Sigmoid colon (tissue), 7 donors: ENCODE data around the gene HSPA1B. TPM values are rescaled to one million over a fixed set of nuclear protein-coding genes. Genes with fewer than 3 reads are reported as not detected.
A peak's percentile ranks its signal among the peaks of the same experiment; 100 is the strongest.
"Not testable (repeated sequence)": the region's sequence is repeated elsewhere in the genome, so short reads cannot be mapped to it uniquely, and the experiment has no call there.

Source experiments
- DNase-seq: peaks from one replicate; pipeline ENCODE4 v3.0.0-alpha.2; 2019
- H3K27ac ChIP-seq, 4 donors: fragments of 200-600 bp; sonication (generic); one replicate each; pipeline ENCODE4 v1.5.1; 2016 to 2019; ENCODE audit warnings: mild to moderate bottlenecking in 1 of 4
- H3K27me3 ChIP-seq, 3 donors: fragments of 200-600 bp; sonication (generic); one replicate each; pipeline ENCODE4 v1.5.1; 2019; ENCODE audit warnings: mild to moderate bottlenecking in 1 of 3
- H3K36me3 ChIP-seq, 4 donors: fragments of 200-600 bp; sonication (generic); one replicate each; pipeline ENCODE4 v1.5.1; 2016 to 2019
- H3K4me1 ChIP-seq, 4 donors: fragments of 200-600 bp; sonication (generic); one replicate each; pipeline ENCODE4 v1.5.1; 2017 to 2019
- H3K4me3 ChIP-seq, 4 donors: fragments of 200-600 bp; sonication (generic); one replicate each; pipeline ENCODE4 v1.5.1; 2017 to 2019; ENCODE audit warnings: mild to moderate bottlenecking in 2 of 4, moderate library complexity in 1 of 4
- H3K9me3 ChIP-seq, 4 donors: fragments of 200-600 bp in 3 of 4; sonication (generic) in 3 of 4; one replicate each; pipeline versions ENCODE4 v1.5.1 to v1.6.1; 2013 to 2019
- CTCF ChIP-seq, 4 experiments: fragments of 450-650 bp in 3 of 4; fragments of 200-600 bp in 1 of 4; IDR thresholded peaks; one replicate each; pipeline ENCODE4 v1.5.1; 2016 to 2019; ENCODE audit warnings: antibody characterized with exemption in 4 of 4, mild to moderate bottlenecking in 3 of 4, moderate library complexity in 2 of 4
- EP300 ChIP-seq, 4 donors: sonication (generic); formaldehyde crosslinking; IDR thresholded peaks; one replicate each; pipeline ENCODE4 v1.6.1; 2017; ENCODE audit warnings: antibody characterized with exemption in 4 of 4
- POLR2A ChIP-seq, 2 donors: fragments of 450-650 bp; IDR thresholded peaks; one replicate each; pipeline ENCODE4 v1.6.1; 2016; ENCODE audit warnings: antibody characterized with exemption in 2 of 2, mild to moderate bottlenecking in 2 of 2, moderate library complexity in 2 of 2
- POLR2AphosphoS5 ChIP-seq, 4 donors: sonication (generic); formaldehyde crosslinking; IDR thresholded peaks; one replicate each; pipeline ENCODE4 v1.6.1; 2017; ENCODE audit warnings: antibody characterized with exemption in 4 of 4
- WGBS, 2 donors: extraction: QIAGEN DNeasy Blood & Tissue Kit; methylation state at CpG; one replicate each; pipeline ENCODE4 v1.1.7; 2013; 5-methylcytosine and 5-hydroxymethylcytosine counted together
- intact Hi-C: fragments of 100-400 bp; cut with DNase I; formaldehyde crosslinking; loops from one replicate; pipeline ENCODE4 v1.15.1; 2023
- polyA plus RNA-seq, 3 donors: library from polyadenylated mRNA; stranded (reverse); fragments of 200-250 nt; gene quantifications; one replicate each; pipeline ENCODE4 v1.2.3, GENCODE V29; 2013
- total RNA-seq, 4 donors: library from RNA; depleted of rRNA; stranded (reverse); fragments of >200 nt; gene quantifications; one replicate each; pipeline ENCODE4 v1.1.0, GENCODE V29; 2016
- donor health status: healthy with polysubstance abuse.
- donor health status: Bipolar disorder and iron deficiency.
- donor health status: healthy.

The HSPA1B gene
- total and polyA plus RNA-seq, 7 donors, result 63.1 to 237 (median 104) TPM

- Histone ChIP-seq H3K4me3 (no peak overlapping the region), H3K27me3 (no peaks in the 10 kb centered on the region), H3K27ac (no peak overlapping the region), H3K36me3 (peaks cover 7 to 40% (median 16%) of the 10 kb centered on the region in 4 donors), H3K4me1 (peaks cover 0 to 25% (median 15%) of the 10 kb centered on the region in 4 donors), H3K9me3 (no peaks in the 10 kb centered on the region)
- 94 to 98% methylated on average over 7 of the region's 7 CpGs for WGBS, 2 donors
- intact Hi-C loops, result no loop called here
- DNase-seq, result no peak
- no peak for TF ChIP-seq POLR2A (IDR thresholded peaks at IDR 0.05)
- TF ChIP-seq EP300 (IDR thresholded peaks at IDR 0.05), result no peak
- no peak for TF ChIP-seq POLR2AphosphoS5 (IDR thresholded peaks at IDR 0.05)
- no peak for TF ChIP-seq CTCF (IDR thresholded peaks at IDR 0.05)
These were observed 33.6 kb downstream of the HSPA1B start for GRCh38 chr6:31861150-31861549.

GRCh38 chr6:31861919-31862343 lies 34.4 kb downstream of the HSPA1B start:
- Histone ChIP-seq H3K9me3 (no peaks in the 10 kb centered on the region), H3K27ac (peak overlapping the region; percentile 83 to 89 (median 87)), H3K36me3 (peaks cover 7 to 38% (median 16%) of the 10 kb centered on the region in 4 donors), H3K4me3 (peak overlapping the region; percentile 60 to 74 (median 68)), H3K4me1 (peaks cover 0 to 25% (median 15%) of the 10 kb centered on the region in 4 donors), H3K27me3 (no peaks in the 10 kb centered on the region)
- DNase-seq, result no peak
- intact Hi-C loops, result loop anchor here (1.0 to 2.0 kb wide), 2 partner anchors 28 to 41 kb away; partner anchors contain the start of gene ZBTB12
- no peak for TF ChIP-seq POLR2A (IDR thresholded peaks at IDR 0.05)
- TF ChIP-seq CTCF (IDR thresholded peaks at IDR 0.05), result no peak
- TF ChIP-seq EP300 (IDR thresholded peaks at IDR 0.05), result no peak
- TF ChIP-seq POLR2AphosphoS5 (IDR thresholded peaks at IDR 0.05), result no peak
- 52 to 56% methylated on average over 17 of the region's 17 CpGs for WGBS, 2 donors

GRCh38 chr6:31862344-31863235 lies 35.1 kb downstream of the HSPA1B start, which contains the start of gene NEU1:
Gene NEU1, minus strand, starts transcription at chr6:31862821. Its CDS starts 45 bp downstream, at chr6:31862776.
- H3K27ac ChIP-seq, result peak within 1 kb of the TSS; percentile 84 to 89 (median 88)
- H3K27me3 ChIP-seq, result no peaks in the 10 kb centered on the region
- H3K36me3 ChIP-seq, result peaks cover 7 to 31% (median 16%) of the 10 kb centered on the region in 4 donors
- peaks cover 0 to 25% (median 15%) of the 10 kb centered on the region in 4 donors for H3K4me1 ChIP-seq
- TF ChIP-seq POLR2A (IDR thresholded peaks at IDR 0.05), result peak; percentile 97
- TF ChIP-seq EP300 (IDR thresholded peaks at IDR 0.05), result peak in 2 of 4 donors; percentile 7 to 61
- TF ChIP-seq CTCF (IDR thresholded peaks at IDR 0.05), result no peak
- peak; percentile 98 to 99 (median 98) for TF ChIP-seq POLR2AphosphoS5 (IDR thresholded peaks at IDR 0.05)
- 1% methylated on average over 64 of the region's 64 CpGs for WGBS, 2 donors
- H3K9me3 ChIP-seq, result no peaks in the 10 kb centered on the region
- intact Hi-C loops, result loop anchor here (1.0 to 2.0 kb wide), 2 partner anchors 28 to 40 kb away; partner anchors contain the start of gene ZBTB12
- peak within 1 kb of the TSS; percentile 60 to 74 (median 68) for H3K4me3 ChIP-seq
- peak; percentile 100 for DNase-seq

- 36 to 75% methylated on average over 16 of the region's 16 CpGs for WGBS, 2 donors
- intact Hi-C loops, result loop anchor here (1.0 kb wide), 1 partner anchor 183 kb away; the partner anchor contains the start of gene LY6G5C
- H3K4me1 ChIP-seq, result peaks cover 0 to 25% (median 15%) of the 10 kb centered on the region in 4 donors
- peak overlapping the region; percentile 84 to 89 (median 88) for H3K27ac ChIP-seq
- peaks cover 6 to 18% (median 15%) of the 10 kb centered on the region in 4 donors for H3K36me3 ChIP-seq
- H3K4me3 ChIP-seq, result peak overlapping the region; percentile 26 to 74 (median 48)
- H3K9me3 ChIP-seq, H3K27me3 ChIP-seq, DNase-seq: not testable (repeated sequence)
These were observed 36.6 kb downstream of the HSPA1B start for GRCh38 chr6:31864123-31864562.

GRCh38 chr6:31864818-31865204 lies 37.3 kb downstream of the HSPA1B start:
- H3K4me1 ChIP-seq, result peaks cover 0 to 25% (median 15%) of the 10 kb centered on the region in 4 donors
- WGBS, 2 donors, result 89 to 91% methylated on average over 8 of the region's 8 CpGs
- intact Hi-C loops, result loop anchor here (1.0 kb wide), 1 partner anchor 184 kb away; the partner anchor contains the start of gene LY6G5C
- TF ChIP-seq EP300 (IDR thresholded peaks at IDR 0.05) (no peak), POLR2AphosphoS5 (IDR thresholded peaks at IDR 0.05) (no peak), CTCF (IDR thresholded peaks at IDR 0.05) (no peak), POLR2A (IDR thresholded peaks at IDR 0.05) (no peak)
- H3K36me3 ChIP-seq, result peaks cover 0 to 11% (median 8%) of the 10 kb centered on the region in 4 donors
- no peak overlapping the region for H3K4me3 ChIP-seq
- H3K27ac ChIP-seq, result no peak overlapping the region
- H3K27me3 ChIP-seq, result no peaks in the 10 kb centered on the region
- H3K9me3 ChIP-seq, result no peaks in the 10 kb centered on the region
- DNase-seq, result no peak
